HG02884 (cell line): ENCODE measurements around the gene HENMT1.

Experiments used
- ATAC-seq: cut with Tn5 transposase; IDR thresholded peaks from one replicate; pipeline ENCODE4 v1.9.1; 2021; ENCODE audit warnings: mild to moderate bottlenecking, moderate library complexity; ENCODE audit not compliant: unreplicated experiment

Gene HENMT1

DNA sequence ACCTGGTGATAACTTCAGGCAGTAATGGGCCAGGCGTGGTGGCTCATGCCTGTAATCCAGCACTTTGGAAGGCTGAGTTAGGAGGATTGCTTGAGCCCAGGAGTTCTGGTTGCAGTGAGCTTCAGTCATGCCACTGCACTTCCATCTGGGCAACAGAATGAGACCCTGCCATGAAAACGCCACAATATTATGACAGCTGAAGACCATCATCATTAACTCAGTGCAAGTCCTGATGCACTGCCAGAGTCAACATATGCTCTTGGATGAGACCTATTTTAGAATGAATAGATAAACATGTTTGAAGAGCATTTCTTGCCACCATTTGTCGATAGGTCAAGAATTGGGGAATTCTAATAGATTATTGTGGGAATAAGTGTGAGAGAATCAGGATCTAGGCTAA is 26.4 kb downstream of the HENMT1 start:
- no peak for ATAC-seq

DNA sequence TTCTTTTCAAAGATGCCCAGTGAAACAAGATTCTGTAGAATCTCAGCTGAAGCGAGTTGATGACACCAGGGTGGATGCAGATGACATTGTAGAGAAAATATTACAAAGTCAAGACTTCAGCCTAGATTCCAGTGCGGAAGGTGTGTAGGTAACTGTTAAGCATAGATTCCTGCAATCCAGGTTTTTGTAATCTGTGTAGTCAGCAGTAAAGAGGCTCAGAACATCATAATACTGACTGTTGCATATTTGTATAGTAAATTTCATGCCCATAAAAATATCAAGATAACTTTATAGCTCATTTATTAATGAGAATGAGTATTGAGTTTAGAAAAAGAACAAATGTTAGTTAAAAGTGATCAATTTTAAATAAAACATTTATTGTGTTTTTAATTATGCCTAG is 32.2 kb downstream of the HENMT1 start:
- no peak for ATAC-seq

- ATAC-seq, result no peak
These were observed 32.9 kb downstream of the HENMT1 start for GRCh38 chr1:108627951-108628350.

DNA sequence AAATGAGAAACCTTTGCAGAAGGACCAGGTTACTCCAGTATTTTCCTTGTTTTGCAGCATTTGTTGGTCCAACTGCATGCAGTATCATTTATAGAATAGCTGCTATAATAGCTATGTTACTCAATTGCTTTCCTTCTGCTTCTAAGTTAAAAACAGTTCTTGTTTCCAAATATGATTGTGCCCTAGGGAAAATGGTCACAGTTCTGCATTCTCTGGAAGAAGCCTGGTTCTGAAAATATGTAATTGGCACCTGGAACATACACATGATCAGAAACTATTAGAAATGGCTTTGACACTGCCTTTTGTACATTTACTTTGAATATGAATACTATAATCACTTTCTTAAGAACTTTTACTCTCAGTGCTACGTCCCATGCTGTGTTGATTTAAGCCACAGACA is 33.6 kb downstream of the HENMT1 start:
- no peak for ATAC-seq

DNA sequence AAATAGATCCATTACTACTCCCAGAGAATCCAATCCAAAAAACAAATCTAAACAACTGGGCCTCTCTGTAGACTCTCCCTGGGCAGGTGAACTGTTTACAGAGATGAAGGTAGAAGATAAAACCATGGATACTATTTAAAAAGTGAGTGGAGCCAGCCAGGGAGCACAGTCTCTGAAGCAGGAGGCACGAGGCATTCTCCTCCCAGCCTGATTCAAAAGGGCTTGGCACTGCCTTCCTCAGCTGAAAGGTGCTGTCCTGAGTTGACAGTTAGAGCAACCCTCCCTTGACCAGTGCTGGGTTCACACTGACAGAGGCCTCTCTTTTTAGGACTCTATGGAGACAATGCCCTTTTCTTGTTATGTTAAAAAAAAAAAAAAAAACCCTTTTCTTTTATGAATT is 36.8 kb downstream of the HENMT1 start:
- ATAC-seq, result no peak

DNA sequence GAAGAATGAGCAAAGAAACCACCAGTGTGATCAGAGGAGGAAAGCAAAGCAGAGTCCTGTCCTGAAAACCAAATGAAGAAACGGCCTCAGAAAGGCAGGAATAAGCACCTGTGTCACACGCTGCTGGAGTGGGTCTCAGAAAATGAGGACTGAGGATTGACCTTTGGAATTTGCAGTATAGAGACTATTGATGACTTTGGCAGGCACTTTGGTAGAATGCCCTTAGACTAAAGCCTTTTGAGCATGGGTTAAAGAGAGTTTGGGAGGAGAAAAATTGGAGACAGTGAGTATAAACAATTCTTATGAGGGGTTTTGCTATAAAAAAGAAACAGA is 43.2 kb downstream of the HENMT1 start:
- no peak for ATAC-seq

DNA sequence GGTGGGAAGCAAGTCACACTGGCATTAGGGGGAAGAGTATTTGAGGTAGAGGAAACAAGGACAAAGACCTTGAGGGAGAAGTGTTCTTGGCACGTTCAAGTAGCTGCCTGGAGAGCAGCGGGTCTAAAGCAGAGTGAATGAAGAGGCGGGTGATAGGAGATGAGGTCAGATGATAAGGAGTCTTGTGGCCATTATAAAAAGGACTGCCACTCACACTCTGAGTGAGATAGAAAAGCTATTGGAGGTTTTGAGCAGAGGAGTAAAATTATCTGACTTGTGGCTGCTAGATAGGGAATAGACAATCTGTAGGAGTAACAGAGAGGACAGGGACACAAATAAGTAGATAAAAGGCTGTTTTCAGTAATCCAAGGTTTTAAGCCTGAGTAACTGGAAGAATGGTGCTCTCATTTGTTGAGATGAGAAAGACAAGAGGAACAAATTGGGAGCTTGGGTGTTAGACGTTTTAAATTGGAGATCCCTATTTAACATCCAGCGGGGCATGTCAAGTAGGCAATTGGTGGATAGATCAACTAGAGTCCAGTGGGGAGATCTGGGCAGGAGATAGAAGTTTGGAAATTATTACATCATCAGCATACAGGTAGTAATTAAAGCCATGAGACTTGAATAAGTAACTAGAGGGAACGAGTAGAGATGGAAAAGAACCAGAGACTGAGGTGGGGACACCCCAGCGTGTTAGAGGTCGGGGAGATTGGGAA is 43.7 kb downstream of the HENMT1 start:
- ATAC-seq, result no peak

GRCh38 chr1:108615544-108615943 is 45.3 kb downstream of the HENMT1 start:
- no peak for ATAC-seq

GRCh38 chr1:108612496-108612895 is 48.4 kb downstream of the HENMT1 start:
- ATAC-seq, result no peak

GRCh38 chr1:108611984-108612383 is 48.9 kb downstream of the HENMT1 start:
- ATAC-seq, result no peak

GRCh38 chr1:108610073-108610472 is 50.8 kb downstream of the HENMT1 start:
- no peak for ATAC-seq

DNA sequence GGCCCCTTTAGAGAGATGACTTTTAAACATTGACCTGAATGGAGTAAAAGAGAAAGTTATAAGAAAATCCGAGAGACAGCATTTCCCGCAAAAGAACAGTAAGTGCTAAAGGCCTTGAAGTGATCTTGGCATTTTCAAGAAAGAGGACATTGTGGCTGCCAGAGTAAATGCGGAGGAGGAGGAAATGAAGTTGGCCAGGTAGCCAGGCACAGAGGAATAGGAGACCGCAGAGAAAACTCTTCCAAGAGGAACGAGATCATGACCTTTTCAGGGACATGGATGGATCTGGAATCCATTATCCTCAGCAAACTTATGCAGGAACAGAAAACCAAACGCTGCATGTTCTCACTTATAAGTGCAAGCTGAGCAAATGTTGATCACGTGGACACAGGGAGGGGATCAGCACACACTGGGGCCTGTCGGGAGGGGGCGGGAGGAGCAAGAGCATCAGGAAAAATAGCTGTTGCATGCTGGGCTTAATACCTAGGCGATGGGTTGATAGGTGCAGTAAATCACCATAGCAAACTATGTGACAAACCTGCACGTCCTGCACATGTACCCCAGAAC is 51.3 kb downstream of the HENMT1 start:
- no peak for ATAC-seq

DNA sequence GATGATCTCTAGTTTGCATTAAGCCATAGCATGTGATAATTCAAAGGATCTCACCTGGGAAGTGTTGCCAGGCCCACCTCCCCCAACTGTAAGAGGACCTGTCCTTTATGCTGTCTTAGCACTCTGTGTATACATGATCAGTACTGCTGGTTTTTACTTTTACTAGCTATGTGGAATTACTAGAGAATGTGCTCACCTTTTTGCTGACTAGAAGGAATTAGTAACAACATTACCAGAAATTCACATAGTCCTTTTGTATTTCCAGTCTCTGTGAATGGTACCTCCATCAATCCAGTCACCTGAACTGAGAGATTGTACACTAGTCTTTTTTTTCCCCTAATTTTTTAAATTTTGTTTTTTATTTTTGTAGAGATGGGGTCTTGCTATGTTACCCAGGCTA is 54.4 kb downstream of the HENMT1 start:
- no peak for ATAC-seq

- no peak for ATAC-seq
These were observed 55.3 kb downstream of the HENMT1 start for GRCh38 chr1:108605633-108606032.

- ATAC-seq, result no peak
These were observed 59.0 kb downstream of the HENMT1 start for GRCh38 chr1:108601708-108602410.

DNA sequence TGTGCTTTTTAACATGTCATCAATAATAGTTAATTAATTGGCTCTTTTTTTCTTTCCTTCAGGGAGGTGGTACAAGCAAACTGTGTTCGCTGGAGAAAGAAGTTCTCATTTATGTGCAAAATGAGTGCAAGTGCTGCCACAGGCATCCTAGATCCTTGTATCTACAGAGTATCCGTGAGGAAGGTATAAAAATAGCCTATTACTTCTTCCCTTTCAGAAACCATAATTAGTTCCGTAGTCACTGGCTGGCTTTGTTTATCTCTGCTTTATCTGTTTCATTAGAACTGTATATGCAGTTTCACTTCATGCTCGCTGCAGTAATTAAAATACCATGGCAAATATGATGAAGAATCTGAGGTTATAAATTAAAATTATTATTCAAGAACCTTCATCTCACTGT is 60.4 kb downstream of the HENMT1 start:
- ATAC-seq, result no peak

DNA sequence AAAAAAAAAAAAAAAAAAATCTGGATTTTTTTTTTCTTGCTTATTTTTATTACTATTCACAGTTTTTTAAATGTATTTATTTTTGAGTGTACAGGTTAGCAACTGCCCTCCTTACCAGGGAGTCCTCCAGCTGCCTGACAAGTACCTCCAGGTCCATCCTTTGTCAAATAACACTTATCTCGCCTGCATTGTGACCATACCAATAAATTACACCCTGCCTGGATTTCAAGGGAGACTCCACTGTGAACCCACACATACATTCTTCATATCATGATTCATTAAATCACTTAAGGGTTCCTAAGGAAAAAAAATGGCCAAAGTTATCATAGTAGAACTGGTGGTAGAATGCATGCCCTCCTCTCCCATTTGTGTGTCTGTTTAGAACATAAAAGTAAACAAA is 62.6 kb downstream of the HENMT1 start:
- no peak for ATAC-seq
